GM19455 (cell line): ENCODE results near the gene C4B.
"Not testable (repeated sequence)": the region's sequence is repeated elsewhere in the genome, so short reads cannot be mapped to it uniquely, and the experiment has no call there.

Experiments used
- ATAC-seq: cut with Tn5 transposase; IDR thresholded peaks from one replicate; pipeline ENCODE4 v1.9.1; 2021; ENCODE audit not compliant: unreplicated experiment

The C4B gene

GRCh38 chr6:32035283-32036013, 20.9 kb downstream of the C4B start:
- ATAC-seq = not testable (repeated sequence)

GRCh38 chr6:32037136-32037535, 22.5 kb downstream of the C4B start:
- not testable (repeated sequence) for ATAC-seq

DNA sequence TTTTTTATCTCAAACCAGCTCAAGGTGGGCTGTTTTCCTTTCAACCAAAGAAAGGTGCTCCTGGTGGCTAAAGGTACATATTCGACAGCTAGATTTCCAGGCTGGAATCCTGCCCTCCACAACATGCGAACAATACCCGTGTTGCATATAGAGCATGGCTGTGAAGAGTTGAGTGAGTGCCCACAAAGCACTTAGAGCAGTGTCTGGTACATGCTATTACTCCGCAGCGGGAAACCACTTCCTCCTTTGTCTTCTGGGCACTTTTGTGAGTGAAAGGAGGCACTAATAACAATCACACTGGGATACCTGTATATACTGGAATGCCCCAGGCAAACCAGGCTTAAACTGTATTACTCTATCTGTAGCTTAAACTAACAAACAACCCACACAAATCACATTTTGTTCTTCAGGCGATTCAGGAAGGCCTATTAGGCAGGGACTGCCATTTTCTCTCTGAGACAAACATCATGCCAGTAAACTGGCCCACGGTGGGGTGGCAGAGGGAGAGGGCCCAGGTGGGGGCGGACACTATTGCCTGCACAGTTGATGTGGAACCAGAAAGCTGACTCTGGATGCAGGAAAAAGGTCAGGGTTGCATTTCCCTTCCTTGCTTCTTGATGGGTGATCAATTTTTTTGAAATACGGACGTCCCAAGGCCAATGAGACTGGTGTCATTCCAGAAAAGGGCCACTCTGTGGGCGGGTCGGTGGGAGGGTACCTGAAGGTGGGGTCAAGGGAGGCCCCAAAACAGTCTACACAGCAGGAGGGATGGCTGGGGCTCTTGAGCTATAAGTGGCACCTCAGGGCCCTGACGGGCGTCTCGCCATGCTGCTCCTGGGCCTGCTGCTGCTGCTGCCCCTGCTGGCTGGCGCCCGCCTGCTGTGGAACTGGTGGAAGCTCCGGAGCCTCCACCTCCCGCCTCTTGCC, 23.3 kb downstream of the C4B start, which contains the start of gene CYP21A2:
Gene CYP21A2 (plus strand): TSS at position 818 of the 927 bp plus-strand sequence. CDS start 8 bp downstream, at position 826.
- not testable (repeated sequence) for ATAC-seq

- not testable (repeated sequence) for ATAC-seq
These were observed 24.3 kb downstream of the C4B start for GRCh38 chr6:32038878-32039277.

DNA sequence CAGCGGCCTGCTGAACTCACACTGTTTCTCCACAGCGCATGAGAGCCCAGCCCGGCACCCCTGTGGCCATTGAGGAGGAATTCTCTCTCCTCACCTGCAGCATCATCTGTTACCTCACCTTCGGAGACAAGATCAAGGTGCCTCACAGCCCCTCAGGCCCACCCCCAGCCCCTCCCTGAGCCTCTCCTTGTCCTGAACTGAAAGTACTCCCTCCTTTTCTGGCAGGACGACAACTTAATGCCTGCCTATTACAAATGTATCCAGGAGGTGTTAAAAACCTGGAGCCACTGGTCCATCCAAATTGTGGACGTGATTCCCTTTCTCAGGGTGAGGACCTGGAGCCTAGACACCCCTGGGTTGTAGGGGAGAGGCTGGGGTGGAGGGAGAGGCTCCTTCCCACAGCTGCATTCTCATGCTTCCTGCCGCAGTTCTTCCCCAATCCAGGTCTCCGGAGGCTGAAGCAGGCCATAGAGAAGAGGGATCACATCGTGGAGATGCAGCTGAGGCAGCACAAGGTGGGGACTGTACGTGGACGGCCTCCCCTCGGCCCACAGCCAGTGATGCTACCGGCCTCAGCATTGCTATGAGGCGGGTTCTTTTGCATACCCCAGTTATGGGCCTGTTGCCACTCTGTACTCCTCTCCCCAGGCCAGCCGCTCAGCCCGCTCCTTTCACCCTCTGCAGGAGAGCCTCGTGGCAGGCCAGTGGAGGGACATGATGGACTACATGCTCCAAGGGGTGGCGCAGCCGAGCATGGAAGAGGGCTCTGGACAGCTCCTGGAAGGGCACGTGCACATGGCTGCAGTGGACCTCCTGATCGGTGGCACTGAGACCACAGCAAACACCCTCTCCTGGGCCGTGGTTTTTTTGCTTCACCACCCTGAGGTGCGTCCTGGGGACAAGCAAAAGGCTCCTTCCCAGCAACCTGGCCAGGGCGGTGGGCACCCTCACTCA, 25.0 kb downstream of the C4B start:
- not testable (repeated sequence) for ATAC-seq

GRCh38 chr6:32040299-32041049, 25.9 kb downstream of the C4B start:
- ATAC-seq = not testable (repeated sequence)

- ATAC-seq = not testable (repeated sequence)
These were observed 26.4 kb downstream of the C4B start for GRCh38 chr6:32041050-32041321.

- not testable (repeated sequence) for ATAC-seq
These were observed 26.8 kb downstream of the C4B start for GRCh38 chr6:32041385-32041784.

- not testable (repeated sequence) for ATAC-seq
These were observed 27.7 kb downstream of the C4B start for GRCh38 chr6:32042276-32042675.

DNA sequence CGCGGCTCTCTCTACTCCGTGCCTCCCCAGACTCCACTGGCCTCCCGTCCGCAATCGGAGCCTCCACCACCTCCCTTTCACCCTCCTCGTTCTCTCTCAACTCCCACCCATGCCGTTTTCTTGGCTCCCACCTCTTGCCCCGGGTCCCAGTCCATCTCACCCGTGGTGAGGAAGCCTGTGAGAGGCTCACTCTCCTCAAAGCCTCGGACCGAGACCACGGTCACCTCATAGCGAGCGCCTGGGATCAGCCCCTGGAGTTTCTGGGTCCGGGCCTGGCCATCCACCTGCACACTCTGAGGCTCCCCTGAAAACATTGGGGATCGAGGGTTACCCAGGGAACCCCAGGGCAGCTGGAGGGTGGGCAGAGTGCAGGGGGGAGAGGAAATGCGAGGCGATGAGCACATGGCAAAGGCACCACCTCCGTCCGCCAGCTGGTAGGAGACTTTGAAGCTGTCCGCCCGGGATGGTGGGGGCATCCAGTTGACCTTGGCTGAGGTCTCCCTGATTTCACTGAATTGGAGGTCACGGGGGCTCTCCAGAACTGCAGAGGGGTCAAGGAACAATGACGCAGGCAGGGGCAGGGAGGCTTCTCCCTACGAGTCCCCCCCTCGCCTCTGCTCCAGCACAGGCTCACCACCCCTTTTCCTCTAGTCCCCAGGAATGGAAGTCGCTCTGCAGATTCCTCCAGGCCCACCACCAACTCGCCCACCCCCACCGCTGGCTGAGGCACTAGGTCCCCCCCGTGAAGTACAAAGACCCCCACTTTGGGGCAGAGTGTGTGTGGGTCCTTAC, 29.2 kb downstream of the C4B start:
- not testable (repeated sequence) for ATAC-seq

DNA sequence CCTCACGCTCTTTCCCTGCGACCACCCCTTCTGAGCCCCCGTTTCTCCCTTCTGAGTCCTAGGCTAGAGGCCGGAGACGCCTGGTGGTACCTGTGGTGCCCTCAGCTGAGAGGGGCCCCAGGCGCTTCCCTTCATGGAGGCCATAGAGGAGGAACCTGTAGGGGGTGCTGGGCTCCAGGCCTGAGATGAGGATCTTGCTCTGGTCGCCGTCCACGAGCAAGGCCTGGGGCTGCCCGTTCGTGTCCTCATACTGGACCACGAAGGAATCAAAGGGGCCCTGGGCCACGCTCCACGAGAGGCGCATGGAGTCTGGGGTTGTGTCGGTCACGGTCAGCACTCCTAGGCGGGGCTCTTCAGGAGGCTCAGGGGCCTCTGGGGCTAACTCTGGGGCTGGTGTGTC, 30.3 kb downstream of the C4B start:
- not testable (repeated sequence) for ATAC-seq

DNA sequence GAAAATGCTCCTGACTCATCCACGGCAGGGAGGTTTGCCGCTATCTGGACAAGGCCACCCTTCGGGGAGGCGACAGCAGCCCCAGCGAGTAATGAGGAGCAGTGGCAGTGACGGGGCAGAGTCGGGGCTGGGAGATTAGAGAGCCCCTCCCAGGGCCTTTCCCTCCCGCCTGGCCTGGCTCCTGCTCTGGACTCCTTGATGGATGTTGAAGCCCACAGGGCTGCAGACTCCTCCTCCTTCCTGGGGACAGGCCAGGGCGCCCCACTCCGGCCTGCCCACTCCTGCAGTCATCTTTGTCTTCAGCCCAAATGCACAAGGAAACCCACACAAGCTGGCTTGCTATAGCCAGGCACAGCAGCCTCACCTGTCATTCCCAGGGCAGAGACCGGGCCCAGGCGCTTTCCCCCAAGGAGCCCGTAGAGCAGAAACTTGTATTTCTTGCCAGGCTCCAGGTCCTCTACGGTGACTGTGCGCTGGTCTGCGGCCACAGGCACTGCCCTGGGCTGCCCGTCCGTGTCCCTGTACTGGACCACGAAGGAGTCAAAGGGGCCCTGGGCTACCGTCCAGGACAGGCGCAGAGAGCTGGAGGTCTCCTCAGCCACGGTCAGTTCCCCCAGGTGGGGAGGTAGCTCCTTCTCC, 31.3 kb downstream of the C4B start:
- ATAC-seq = no peak

- ATAC-seq = no peak
These were observed 32.0 kb downstream of the C4B start for GRCh38 chr6:32046450-32047083.

DNA sequence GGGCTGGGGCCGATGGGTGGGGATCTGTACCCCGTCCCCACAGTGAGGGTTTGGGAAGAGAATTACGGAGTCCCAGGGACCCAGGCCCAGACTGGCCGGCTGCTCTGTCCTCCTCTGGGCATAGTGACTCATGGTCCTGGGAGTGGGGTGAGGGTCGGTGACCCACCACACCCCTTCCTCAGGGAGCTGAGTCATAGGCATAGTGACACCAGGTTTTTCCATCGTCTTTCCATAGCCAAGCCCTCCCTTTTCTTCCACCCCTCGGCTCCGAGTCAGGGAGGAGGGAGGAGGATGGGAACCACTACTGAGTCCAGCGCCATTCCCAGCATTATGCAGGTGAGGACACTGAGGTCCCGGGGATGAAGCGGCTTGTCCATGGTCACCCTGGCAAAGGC, 32.5 kb downstream of the C4B start:
- no peak for ATAC-seq

DNA sequence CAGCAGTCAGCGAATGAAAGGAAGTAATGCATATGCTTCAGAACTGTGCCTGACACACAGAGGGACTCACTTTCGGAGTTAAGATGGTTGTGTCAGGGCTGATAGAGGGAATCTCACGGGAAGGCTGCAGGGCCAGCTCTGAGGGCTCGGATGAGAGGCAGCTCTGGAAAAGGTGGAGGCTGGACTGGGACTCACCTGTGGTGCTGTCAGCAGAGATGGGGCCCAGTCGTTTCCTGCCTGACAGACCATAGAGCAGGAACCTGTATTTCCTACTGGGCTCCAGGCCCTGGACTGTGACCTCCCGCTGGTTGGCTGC, 32.9 kb downstream of the C4B start:
- no peak for ATAC-seq

DNA sequence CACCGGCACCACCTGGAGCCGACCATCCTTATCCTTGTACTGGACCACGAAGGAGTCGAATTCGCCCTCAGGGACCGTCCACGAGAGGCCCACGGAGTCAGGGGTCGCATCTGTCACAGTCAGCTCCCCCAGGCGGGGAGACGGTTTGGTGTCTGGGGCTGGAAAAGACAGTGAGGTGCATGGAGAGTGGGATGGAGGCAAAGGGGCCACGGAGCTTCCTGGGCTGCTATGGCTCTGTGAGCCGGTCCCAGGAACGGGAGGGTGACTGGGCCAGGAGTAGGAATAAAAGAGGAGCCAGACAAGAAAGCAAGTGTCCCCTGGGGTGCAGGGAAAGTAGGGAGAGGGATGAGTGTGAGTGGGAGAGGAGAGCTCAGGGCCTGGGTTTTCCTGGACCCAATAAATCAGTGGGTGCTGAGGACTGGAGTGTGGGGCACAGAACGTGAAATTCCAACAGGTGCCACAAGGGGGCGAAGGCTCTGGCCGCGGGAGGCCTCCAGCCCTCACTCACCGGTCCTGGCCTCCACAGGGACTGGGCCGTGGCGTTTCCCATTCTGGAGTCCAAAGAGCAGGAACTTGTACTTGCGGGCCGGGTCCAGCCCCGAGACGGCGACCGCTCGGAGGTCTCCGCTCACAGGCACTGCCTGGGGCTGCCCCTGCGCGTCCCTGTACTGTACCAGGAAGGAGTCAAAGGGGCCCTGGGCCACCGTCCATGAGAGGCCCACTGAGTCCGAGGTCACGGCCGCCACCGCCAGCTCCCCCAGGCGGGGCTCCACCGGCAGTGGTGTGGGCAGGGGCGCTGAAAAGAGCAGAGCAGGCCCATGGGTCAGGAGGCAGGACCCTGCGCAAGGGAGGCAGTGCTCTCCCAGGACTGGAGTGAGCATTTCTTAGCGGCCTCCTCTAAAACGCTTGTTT, 33.5 kb downstream of the C4B start:
- ATAC-seq = no peak

GRCh38 chr6:32049149-32049548, 34.6 kb downstream of the C4B start:
- ATAC-seq = not testable (repeated sequence)

- not testable (repeated sequence) for ATAC-seq
These were observed 35.1 kb downstream of the C4B start for GRCh38 chr6:32049736-32050135.
